ENCODE results near the gene INSC.
A peak's percentile ranks its signal among the peaks of the same experiment; 100 is the strongest.
"Not testable (repeated sequence)": the region's sequence is repeated elsewhere in the genome, so short reads cannot be mapped to it uniquely, and the experiment has no call there.

The INSC gene

GRCh38 chr11:15114501-15115475, at the start of gene INSC:
INSC (plus strand) TSS chr11:15114923; CDS start chr11:15149175, 34,252 bp downstream.
- no peak for DNase-seq (ENCODE audit: extremely low read depth, low read depth)
- TF ChIP-seq CTCF (IDR thresholded peaks at IDR 0.05; ENCODE audit: low read depth, low read length): no peak

GRCh38 chr11:15069751-15070150, 45.0 kb upstream of the INSC start:
- not testable (repeated sequence) for DNase-seq (ENCODE audit: extremely low read depth, low read depth)

GRCh38 chr11:15071556-15072255, 43.0 kb upstream of the INSC start:
- no peak for TF ChIP-seq CTCF (IDR thresholded peaks at IDR 0.05; ENCODE audit: low read depth, low read length)
- DNase-seq (ENCODE audit: extremely low read depth, low read depth): no peak

- DNase-seq (ENCODE audit: extremely low read depth, low read depth): no peak
- no peak for TF ChIP-seq CTCF (IDR thresholded peaks at IDR 0.05; ENCODE audit: low read depth, low read length)
Measured at GRCh38 chr11:15072551-15073143, 42.1 kb upstream of the INSC start.

- no peak for DNase-seq (ENCODE audit: extremely low read depth, low read depth)
- TF ChIP-seq CTCF (IDR thresholded peaks at IDR 0.05; ENCODE audit: low read depth, low read length): no peak
Measured at GRCh38 chr11:15073361-15074205, 41.1 kb upstream of the INSC start, which contains the start of gene CALCB. CALCB (plus strand) TSS chr11:15073593; CDS start chr11:15074719, 1,126 bp downstream.

GRCh38 chr11:15074206-15075161, 40.2 kb upstream of the INSC start:
- TF ChIP-seq CTCF (IDR thresholded peaks at IDR 0.05; ENCODE audit: low read depth, low read length): peak; percentile 76
- peak; percentile 15 for DNase-seq (ENCODE audit: extremely low read depth, low read depth)
